Epithelial cell of proximal tubule (primary cell): ENCODE data around the gene YTHDC1. TPM values are rescaled to one million over a fixed set of nuclear protein-coding genes. Genes with fewer than 3 reads are reported as not detected.
"Not testable (repeated sequence)": the region's sequence is repeated elsewhere in the genome, so short reads cannot be mapped to it uniquely, and the experiment has no call there.

Source experiments
- DNase-seq: peaks from one replicate; pipeline ENCODE4 v3.0.0-alpha.2; 2011; ENCODE audit warnings: low read depth
- H3K4me3 ChIP-seq: 2 replicates; pipeline ENCODE4 v1.5.1; 2011; ENCODE audit warnings: low read depth, mild to moderate bottlenecking, low read length
- CTCF ChIP-seq: conservative IDR thresholded peaks from 2 replicates; pipeline ENCODE4 v1.5.1; 2012; ENCODE audit warnings: low read depth, mild to moderate bottlenecking, low read length
- total RNA-seq: library from RNA; depleted of rRNA; stranded (reverse); fragments of >200 nt; gene quantifications from 2 replicates; pipeline ENCODE4 v1.2.3, GENCODE V29; 2015

The YTHDC1 gene
- 34.8 and 55.0 TPM in 2 replicates for total RNA-seq

- DNase-seq, result no peak
- TF ChIP-seq CTCF, result no peak
- peak within 1 kb of the TSS; percentile 91 for H3K4me3 ChIP-seq
These were observed at the start of gene YTHDC1 for GRCh38 chr4:68349649-68350360. TSS of gene YTHDC1 (minus strand) at chr4:68350090. CDS start at chr4:68349753, 337 bp downstream.

- no peak overlapping the region for H3K4me3 ChIP-seq
- TF ChIP-seq CTCF, result no peak
- no peak for DNase-seq
These were observed 49.4 kb upstream of the YTHDC1 start for GRCh38 chr4:68399306-68399705.

GRCh38 chr4:68396756-68397155 lies 46.9 kb upstream of the YTHDC1 start:
- no peak for DNase-seq
- no peak for TF ChIP-seq CTCF
- H3K4me3 ChIP-seq, result no peak overlapping the region

- DNase-seq, result no peak
- TF ChIP-seq CTCF, result no peak
- no peak overlapping the region for H3K4me3 ChIP-seq
These were observed 41.5 kb upstream of the YTHDC1 start for GRCh38 chr4:68391436-68391835.

- DNase-seq, result no peak
- TF ChIP-seq CTCF, result no peak
- H3K4me3 ChIP-seq, result no peak overlapping the region
These were observed 40.5 kb upstream of the YTHDC1 start for GRCh38 chr4:68390205-68390935.

- not testable (repeated sequence) for H3K4me3 ChIP-seq, DNase-seq
These were observed 39.6 kb upstream of the YTHDC1 start for GRCh38 chr4:68389386-68389913.

- no peak overlapping the region for H3K4me3 ChIP-seq
- no peak for TF ChIP-seq CTCF
- DNase-seq, result no peak
These were observed 38.5 kb upstream of the YTHDC1 start for GRCh38 chr4:68388347-68388865.
